Measurements from ENCODE around the gene ADGRG2.
"Not testable (repeated sequence)": the region's sequence is repeated elsewhere in the genome, so short reads cannot be mapped to it uniquely, and the experiment has no call there.

Gene ADGRG2

GRCh38 chrX:19086102-19086772 is 36.0 kb downstream of the ADGRG2 start:
- DNase-seq (ENCODE audit: low read depth): no peak
- H3K4me3 ChIP-seq (ENCODE audit: low read depth, low read length): no peak overlapping the region
- no peak for TF ChIP-seq CTCF (IDR thresholded peaks at IDR 0.05; ENCODE audit: low read depth, low read length, missing control alignments)

GRCh38 chrX:19085666-19086065 is 36.6 kb downstream of the ADGRG2 start:
- TF ChIP-seq CTCF (IDR thresholded peaks at IDR 0.05; ENCODE audit: low read depth, low read length, missing control alignments): no peak
- H3K4me3 ChIP-seq (ENCODE audit: low read depth, low read length): no peak overlapping the region
- no peak for DNase-seq (ENCODE audit: low read depth)

GRCh38 chrX:19075754-19076153 is 46.5 kb downstream of the ADGRG2 start:
- DNase-seq (ENCODE audit: low read depth): no peak
- no peak for TF ChIP-seq CTCF (IDR thresholded peaks at IDR 0.05; ENCODE audit: low read depth, low read length, missing control alignments)
- H3K4me3 ChIP-seq (ENCODE audit: low read depth, low read length): no peak overlapping the region

GRCh38 chrX:19072372-19072771 is 49.9 kb downstream of the ADGRG2 start:
- TF ChIP-seq CTCF (IDR thresholded peaks at IDR 0.05; ENCODE audit: low read depth, low read length, missing control alignments): no peak
- no peak overlapping the region for H3K4me3 ChIP-seq (ENCODE audit: low read depth, low read length)
- no peak for DNase-seq (ENCODE audit: low read depth)

- no peak for TF ChIP-seq CTCF (IDR thresholded peaks at IDR 0.05; ENCODE audit: low read depth, low read length, missing control alignments)
- DNase-seq (ENCODE audit: low read depth): no peak
Observed at GRCh38 chrX:19070555-19070994, 51.7 kb downstream of the ADGRG2 start.

GRCh38 chrX:19066987-19067386 is 55.3 kb downstream of the ADGRG2 start:
- DNase-seq (ENCODE audit: low read depth): not testable (repeated sequence)

More at GRCh38 chrX:19070555-19070994, 51.7 kb downstream of the ADGRG2 start:
- H3K4me3 ChIP-seq (ENCODE audit: low read depth, low read length): no peak overlapping the region

GRCh38 chrX:19065535-19065934 is 56.7 kb downstream of the ADGRG2 start:
- H3K4me3 ChIP-seq (ENCODE audit: low read depth, low read length): no peak overlapping the region
- no peak for TF ChIP-seq CTCF (IDR thresholded peaks at IDR 0.05; ENCODE audit: low read depth, low read length, missing control alignments)
- no peak for DNase-seq (ENCODE audit: low read depth)

More at GRCh38 chrX:19066987-19067386, 55.3 kb downstream of the ADGRG2 start:
- not testable (repeated sequence) for H3K4me3 ChIP-seq (ENCODE audit: low read depth, low read length)

Data from GM12864 (cell line).